Endothelial cell of umbilical vein (primary cell): Measurements from ENCODE around the gene PI4KB.

Source experiments
- CTCF ChIP-seq, 2 donors: IDR thresholded peaks; 1 replicate in 1 of 2; 2 replicates in 1 of 2; pipeline ENCODE4 v1.5.1; 2011; ENCODE audit warnings: low read length in 2 of 2, mild to moderate bottlenecking in 2 of 2, moderate library complexity in 2 of 2, control low read depth in 1 of 2, inconsistent platforms in 1 of 2, low read depth in 1 of 2; ENCODE audit not compliant: insufficient read depth in 1 of 2; ENCODE audit errors: extremely low read depth in 1 of 2
- POLR2A ChIP-seq: IDR thresholded peaks from 2 replicates; pipeline ENCODE4 v1.6.1; 2012; ENCODE audit warnings: low read depth, mild to moderate bottlenecking, control low read depth, low read length
- TF ChIP-seq, protein P1 (sequence below): IDR thresholded peaks from 2 replicates; pipeline ENCODE4 v1.6.1; 2011; ENCODE audit not compliant: insufficient read depth, insufficient read length

GRCh38 chr1:151327223-151327902, at the start of gene PI4KB:
- TF ChIP-seq CTCF (IDR thresholded peaks at IDR 0.05; ENCODE audit: extremely low read depth in 1 of 2, insufficient read depth in 1 of 2, low read depth in 1 of 2, low read length in 2 of 2) = no peak
- TF ChIP-seq POLR2A = peak; percentile 68
- TF ChIP-seq, protein P1, sequence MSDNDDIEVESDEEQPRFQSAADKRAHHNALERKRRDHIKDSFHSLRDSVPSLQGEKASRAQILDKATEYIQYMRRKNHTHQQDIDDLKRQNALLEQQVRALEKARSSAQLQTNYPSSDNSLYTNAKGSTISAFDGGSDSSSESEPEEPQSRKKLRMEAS = no peak
